ENCODE results near the gene ZNF487.
"Not testable (repeated sequence)": the region's sequence is repeated elsewhere in the genome, so short reads cannot be mapped to it uniquely, and the experiment has no call there.

ZNF487 gene

DNA sequence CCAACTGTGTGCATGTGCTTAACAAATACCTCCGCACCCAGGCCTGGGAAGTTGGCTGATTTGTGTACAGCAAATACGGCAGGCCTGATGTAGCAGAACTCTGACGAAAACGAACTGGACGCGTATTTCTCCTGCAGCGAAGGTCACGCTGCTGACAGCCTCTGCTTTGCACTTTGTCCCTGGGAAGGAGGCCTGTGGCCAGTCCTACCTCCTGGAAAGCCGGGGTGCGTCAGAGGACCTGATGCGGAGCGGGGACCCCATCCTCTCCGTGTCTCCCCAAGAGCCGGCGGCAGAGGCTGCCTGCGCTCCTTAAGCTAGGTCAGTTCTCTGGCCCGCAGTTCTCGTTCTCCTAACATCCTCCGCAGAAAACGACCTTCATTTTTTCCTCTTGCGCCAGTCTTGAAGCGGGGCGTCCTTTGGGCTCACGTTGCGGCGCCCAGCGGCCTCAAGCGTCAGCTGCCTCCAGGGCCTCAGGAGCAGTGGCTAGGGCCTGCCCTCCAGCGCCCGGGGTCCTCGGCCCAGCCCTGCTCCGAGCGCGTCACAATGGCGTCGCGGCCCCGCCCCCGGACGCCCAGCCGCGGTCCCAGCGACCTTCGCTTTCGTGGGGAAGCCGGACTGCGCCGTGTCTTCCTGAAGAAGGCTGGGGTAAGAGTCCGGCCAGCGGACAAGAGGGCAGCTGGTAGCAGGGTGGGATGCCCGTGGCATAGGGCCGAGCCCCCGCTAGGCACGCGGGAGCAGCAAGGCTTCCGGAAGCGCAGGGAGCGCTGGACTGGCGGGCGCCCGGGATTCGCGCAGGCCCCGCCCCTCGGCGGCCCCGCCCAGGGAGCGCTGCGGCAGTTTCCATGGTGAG, at the start of gene ZNF487:
Gene ZNF487 (plus strand): TSS at position 821 of the 850 bp plus-strand sequence. CDS start 38,703 bp downstream, outside the sequence.
- peak; percentile 81 for DNase-seq (ENCODE audit: low read depth)

DNA sequence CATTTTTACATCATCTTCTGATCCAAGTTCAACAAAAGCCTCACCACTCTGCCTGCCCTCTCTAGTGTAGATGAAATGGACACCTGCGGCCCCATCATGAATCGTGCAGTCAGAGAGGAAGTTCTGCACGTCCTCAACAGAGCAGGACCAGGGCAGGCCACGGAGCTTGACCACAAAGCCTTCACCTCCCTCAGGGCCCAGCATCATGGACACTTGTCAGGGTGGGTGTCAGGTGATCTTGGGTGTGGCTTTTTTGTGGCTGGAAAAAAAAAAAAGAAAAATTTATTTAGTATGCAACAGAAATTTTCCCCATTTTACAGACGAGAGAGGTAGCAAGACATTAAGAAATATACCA, 49.3 kb upstream of the ZNF487 start:
- DNase-seq (ENCODE audit: low read depth), result no peak

DNA sequence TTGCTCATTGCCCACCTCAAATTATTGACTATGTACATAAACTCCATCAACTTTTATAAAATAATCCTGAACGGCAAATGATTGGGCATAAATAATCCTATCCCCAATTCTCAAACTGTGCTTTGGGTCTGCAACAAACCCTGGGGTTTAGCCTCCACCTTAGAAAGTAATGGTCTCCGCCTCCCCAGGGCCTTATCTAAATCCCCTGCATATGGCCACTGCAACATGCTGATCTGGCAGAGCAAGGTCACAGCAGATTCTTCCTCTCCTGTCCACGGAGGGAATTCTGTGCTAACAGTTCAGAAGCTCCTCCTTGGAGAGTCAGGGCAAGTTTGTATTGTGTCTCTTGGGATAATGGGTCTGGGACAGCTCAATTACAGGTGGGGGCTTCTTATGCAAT, 47.0 kb upstream of the ZNF487 start:
- no peak for DNase-seq (ENCODE audit: low read depth)

GRCh38 chr10:43390333-43390732, 46.6 kb upstream of the ZNF487 start:
- DNase-seq (ENCODE audit: low read depth), result no peak

DNA sequence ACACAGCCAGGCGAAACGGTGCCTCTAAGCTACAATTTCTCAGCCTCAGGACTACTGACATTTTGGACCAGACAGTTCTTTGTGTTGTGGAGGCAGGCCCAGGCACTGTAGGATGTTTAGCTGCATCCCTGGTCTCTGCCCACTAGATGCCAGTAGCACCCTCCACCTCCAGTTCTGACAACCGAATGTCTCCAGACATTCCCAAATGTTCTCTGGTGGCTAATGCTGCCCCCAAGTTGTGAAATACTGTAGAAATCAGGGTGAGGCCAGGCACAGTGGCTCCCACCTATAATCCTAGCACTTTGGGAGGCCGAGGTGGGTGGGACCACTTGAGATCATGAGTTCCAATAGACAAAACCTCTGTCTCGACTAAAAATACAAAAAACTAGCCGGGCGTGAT, 46.2 kb upstream of the ZNF487 start:
- no peak for DNase-seq (ENCODE audit: low read depth)

DNA sequence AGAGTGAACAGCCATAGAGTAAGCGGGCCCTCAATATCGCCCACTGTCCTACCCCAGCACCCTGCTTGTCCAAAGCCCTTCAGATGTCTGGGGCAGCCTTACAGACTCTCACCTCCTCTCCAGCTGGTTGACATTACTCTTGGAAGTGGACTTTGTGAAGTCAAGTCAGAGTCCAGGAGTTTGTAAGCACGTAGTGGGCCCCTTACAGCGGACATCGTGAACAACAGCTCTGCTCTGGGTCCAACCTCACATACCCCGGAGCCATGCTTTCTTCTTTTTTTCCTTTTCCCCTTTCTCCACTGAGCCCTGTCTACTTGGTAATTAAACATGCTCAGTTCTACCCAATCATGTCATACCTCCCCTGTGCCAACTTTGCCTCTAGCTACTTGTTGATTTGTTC, 45.4 kb upstream of the ZNF487 start:
- DNase-seq (ENCODE audit: low read depth), result no peak

DNA sequence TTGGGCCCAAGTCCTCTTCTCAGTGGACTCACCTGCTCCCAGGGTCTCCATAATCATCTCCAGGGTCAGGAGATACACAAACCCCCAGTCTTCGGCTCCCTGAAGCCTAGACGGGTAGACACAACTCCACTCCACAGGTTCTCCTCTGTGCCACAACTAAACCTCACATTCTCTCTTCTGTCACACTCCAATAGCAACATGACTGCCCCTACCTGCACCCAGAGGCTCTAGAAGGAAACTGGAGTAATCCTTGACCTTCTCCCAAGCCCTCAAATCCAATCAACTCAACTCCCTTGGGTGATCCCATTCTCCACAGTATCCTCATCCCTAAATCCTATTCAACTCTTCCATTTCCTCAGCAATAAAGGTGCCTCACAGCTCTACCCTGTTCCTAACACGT, 44.2 kb upstream of the ZNF487 start:
- DNase-seq (ENCODE audit: low read depth), result no peak

- DNase-seq (ENCODE audit: low read depth), result not testable (repeated sequence)
Observed at GRCh38 chr10:43393186-43393585, 43.7 kb upstream of the ZNF487 start.

DNA sequence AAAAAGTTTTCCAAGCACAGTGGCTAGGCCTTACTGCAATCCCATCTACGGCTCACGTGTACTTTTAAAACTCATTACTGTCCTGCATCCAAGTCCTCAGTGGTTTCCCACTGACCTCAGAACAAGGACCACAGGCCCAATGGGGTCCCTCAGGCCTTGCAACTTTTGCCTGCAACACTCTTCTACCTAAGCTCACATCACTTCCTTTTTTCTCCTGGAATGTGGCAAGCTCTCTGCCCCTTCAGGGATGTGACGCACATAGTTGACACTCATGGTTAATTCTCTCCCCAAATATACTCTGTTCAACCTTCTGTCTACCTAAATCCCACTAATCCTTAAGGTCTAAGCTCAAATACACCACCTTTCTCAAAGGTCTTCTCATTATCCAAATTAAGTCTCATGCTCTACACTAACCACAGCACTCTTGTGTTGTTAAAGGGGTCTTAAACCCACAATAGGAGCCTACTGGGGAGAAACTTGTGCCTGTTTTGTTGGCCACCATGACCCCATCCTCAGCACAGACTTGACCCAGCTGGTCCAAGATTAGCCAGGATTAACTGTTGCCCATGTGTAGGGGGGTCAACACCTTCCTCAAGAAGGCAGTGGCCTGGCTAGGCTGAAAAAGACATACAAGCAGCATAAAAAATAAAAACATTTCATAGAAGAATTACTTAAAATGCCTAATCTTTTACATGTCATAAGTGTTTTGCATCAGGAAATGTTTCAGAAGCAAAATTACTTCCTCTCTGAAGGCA, 43.1 kb upstream of the ZNF487 start:
- no peak for DNase-seq (ENCODE audit: low read depth)

DNA sequence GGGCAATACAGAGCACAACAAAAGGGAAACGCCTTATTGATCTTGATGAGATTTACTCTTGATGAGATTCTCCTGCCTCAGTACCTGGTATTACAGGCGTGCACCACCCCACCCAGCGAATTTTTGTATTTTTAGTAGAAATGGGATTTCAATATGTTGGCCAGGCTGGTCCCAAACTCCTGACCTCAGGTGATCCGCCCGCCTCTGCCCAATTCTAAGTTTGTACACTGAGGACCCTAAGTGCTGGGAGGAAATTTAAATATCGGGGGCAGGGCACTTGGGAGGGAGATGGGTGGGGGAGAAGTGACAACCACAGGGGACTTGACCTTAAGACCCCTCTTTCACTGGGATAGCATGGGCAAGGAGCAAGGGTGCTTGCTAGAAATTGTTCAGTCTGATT, 42.0 kb upstream of the ZNF487 start:
- DNase-seq (ENCODE audit: low read depth), result no peak

DNA sequence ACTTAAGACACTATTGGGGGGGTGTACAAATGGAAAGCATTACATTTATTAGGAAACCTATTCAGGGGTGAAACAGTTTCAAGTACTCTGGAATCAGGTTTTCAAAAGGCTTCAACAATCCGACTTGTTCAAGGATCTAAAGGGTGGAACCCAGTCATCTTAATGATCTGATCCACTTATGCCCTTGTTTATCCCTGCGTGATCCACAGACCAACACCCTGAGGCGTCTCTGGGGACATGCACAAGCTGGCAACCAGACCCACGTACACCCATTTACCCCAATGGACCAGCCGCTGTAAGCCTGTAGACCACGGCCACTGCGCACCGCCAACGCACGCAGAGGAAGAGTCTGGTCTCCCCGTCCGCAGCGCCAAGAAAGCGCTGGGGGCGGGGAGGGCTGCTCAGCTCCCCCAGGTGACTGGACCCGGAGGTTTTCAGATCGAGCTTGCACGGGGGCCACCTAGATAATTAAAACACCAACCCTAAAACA, 41.3 kb upstream of the ZNF487 start:
- DNase-seq (ENCODE audit: low read depth), result peak; percentile 16

GRCh38 chr10:43396061-43396927, 40.6 kb upstream of the ZNF487 start:
- DNase-seq (ENCODE audit: low read depth), result peak; percentile 61

- peak; percentile 67 for DNase-seq (ENCODE audit: low read depth)
Observed at GRCh38 chr10:43396928-43397624, 39.8 kb upstream of the ZNF487 start.

GRCh38 chr10:43398939-43399319, 38.0 kb upstream of the ZNF487 start:
- no peak for DNase-seq (ENCODE audit: low read depth)

- no peak for DNase-seq (ENCODE audit: low read depth)
Observed at GRCh38 chr10:43399320-43400310, 37.3 kb upstream of the ZNF487 start.

DNA sequence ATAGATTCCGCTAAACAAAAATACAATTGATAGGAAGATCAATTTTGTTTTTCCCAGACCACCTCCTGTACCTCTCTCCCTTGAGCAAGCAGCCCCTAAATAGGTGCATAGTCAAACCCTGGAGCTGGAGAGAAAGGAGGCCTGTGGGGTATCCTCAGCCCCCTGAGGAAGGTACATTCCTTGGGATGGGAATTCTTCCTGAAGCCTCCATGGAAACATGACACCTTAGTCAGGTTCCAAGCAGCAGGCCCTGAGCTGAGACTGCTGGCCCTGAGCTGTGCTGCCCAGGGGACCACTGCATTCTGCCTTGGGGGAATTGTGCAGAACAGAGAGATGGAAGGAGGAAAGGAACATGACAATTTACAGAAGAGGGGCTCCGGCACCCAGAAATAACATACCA, 35.3 kb upstream of the ZNF487 start:
- no peak for DNase-seq (ENCODE audit: low read depth)

GRCh38 chr10:43402176-43402575, 34.7 kb upstream of the ZNF487 start:
- DNase-seq (ENCODE audit: low read depth), result no peak

DNA sequence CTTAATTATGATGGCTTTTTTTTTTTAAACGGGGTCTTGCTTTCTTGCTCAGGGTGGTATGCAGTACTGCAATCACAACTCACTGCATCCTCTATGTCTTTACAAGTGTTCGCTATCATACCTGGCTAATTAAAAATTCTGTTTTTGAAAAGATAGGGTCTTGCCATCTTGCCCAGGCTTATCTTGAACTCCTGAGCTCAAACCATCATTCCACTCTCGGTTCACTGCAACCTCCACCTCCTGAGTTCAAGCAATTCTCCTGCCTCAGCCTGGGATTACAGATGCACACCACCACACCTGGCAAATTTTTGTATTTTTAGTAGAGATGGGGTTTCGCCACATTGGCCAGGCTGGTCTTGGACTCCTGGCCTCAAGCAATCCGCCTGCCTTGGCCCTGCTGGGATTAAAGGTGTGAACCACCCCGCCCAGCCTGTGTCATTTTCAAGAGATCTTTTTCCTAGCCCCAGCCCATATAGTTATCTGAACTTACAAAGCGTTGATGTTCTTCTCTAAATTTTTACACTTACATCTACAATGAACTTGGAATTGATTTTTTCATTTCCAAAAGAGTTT, 33.9 kb upstream of the ZNF487 start:
- DNase-seq (ENCODE audit: low read depth), result no peak

DNA sequence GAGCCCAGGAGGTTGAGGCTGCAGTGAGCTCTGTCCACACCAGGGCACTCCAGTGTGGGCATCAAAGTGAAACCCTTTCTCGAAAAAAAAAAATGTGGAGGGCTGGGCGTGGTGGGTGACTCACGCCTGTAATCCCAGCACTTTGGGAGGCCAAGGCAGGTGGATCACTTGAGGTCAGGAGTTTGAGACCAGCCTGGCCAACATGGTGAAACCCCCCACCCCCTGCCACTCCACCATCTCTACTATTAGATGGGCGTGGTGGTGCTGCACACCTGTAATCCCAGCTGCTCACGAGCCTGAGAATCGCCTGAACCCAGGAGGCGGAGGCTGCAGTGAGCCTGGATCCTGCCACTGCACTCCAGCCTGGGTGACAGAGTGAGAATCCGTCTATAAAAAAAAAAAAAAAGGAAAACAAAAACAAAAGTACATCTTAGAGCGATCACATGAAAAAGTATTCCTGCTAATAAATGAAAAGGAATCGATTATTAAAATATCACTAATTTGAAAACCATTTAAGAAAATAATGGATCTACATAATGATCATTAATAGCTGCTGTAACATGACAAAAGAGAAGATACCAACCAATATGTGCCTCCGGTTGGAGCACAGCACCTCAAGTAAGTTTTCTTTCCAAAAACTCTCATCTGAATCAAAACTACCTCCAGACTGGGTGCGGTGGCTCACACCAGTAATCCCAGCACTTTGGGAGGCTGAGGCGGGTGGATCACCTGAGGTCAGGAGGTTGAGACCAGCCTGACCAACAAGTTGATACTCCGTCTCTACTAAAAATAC, 32.8 kb upstream of the ZNF487 start:
- DNase-seq (ENCODE audit: low read depth), result no peak

Measured in activated T-helper 1 cell treated with Interleukin-2 at 50 U/mL for 16 hours (primary cell).